Measurements from ENCODE around the gene NDEL1.

The NDEL1 gene

GRCh38 chr17:8506145-8506544 lies 70.5 kb downstream of the NDEL1 start:
- DNase-seq, result no peak

GRCh38 chr17:8514801-8515200 lies 79.1 kb downstream of the NDEL1 start:
- no peak for DNase-seq
